Cortex of kidney (tissue), 1 donor: Measurements from ENCODE around the gene TNFRSF1A.
"Not testable (repeated sequence)": the region's sequence is repeated elsewhere in the genome, so short reads cannot be mapped to it uniquely, and the experiment has no call there.

Experiments used
- DNase-seq: peaks from one replicate; lab custom pipeline; 2025; lab: John Stamatoyannopoulos, UW

The TNFRSF1A gene

GRCh38 chr12:6356374-6356820 lies 14.5 kb upstream of the TNFRSF1A start:
- DNase-seq = no peak

- no peak for DNase-seq
Observed at GRCh38 chr12:6355491-6356373, 13.9 kb upstream of the TNFRSF1A start.

GRCh38 chr12:6354495-6355393 lies 12.9 kb upstream of the TNFRSF1A start:
- DNase-seq = no peak

- DNase-seq = no peak
Observed at GRCh38 chr12:6352193-6353173, 10.6 kb upstream of the TNFRSF1A start.

- no peak for DNase-seq
Observed at GRCh38 chr12:6351622-6352021, 9.7 kb upstream of the TNFRSF1A start.

GRCh38 chr12:6347367-6348338 lies 5.8 kb upstream of the TNFRSF1A start:
- no peak for DNase-seq

GRCh38 chr12:6346942-6347341 lies 5.1 kb upstream of the TNFRSF1A start:
- no peak for DNase-seq

- DNase-seq = no peak
Observed at GRCh38 chr12:6346235-6346832, 4.5 kb upstream of the TNFRSF1A start.

GRCh38 chr12:6345319-6346091 lies 3.6 kb upstream of the TNFRSF1A start:
- no peak for DNase-seq

GRCh38 chr12:6344101-6344660 lies 2.3 kb upstream of the TNFRSF1A start:
- DNase-seq = not testable (repeated sequence)

GRCh38 chr12:6343518-6343917 lies 1.6 kb upstream of the TNFRSF1A start:
- no peak for DNase-seq

GRCh38 chr12:6342140-6342889 lies 439 bp upstream of the TNFRSF1A start:
- no peak for DNase-seq

GRCh38 chr12:6340745-6341416 lies 995 bp downstream of the TNFRSF1A start:
- DNase-seq = no peak

- no peak for DNase-seq
Observed at GRCh38 chr12:6340032-6340638, 1.7 kb downstream of the TNFRSF1A start.

GRCh38 chr12:6338955-6339354 lies 2.9 kb downstream of the TNFRSF1A start:
- DNase-seq = no peak

GRCh38 chr12:6338536-6338935 lies 3.3 kb downstream of the TNFRSF1A start:
- not testable (repeated sequence) for DNase-seq

- no peak for DNase-seq
Observed at GRCh38 chr12:6337958-6338433, 3.9 kb downstream of the TNFRSF1A start.
